GM12878 (cell line): ENCODE results near the gene RIMBP2. TPM values are rescaled to one million over a fixed set of nuclear protein-coding genes. Genes with fewer than 3 reads are reported as not detected.

ENCODE experiments used
- ATAC-seq: fragments of 200-7000 bp; cut with Tn5 transposase; 3 replicates; pipeline ENCODE4 v1.9.1; 2020; ENCODE audit warnings: mild to moderate bottlenecking, moderate library complexity
- BruUV-seq: library from RNA; stranded (reverse); fragments of 400-500 nt; replicated peaks from 2 replicates; lab custom pipeline; 2021; lab: Mats Ljungman, UMichigan
- CTCF ChIA-PET: fragments of 300-600 bp; sonication (Branson Sonifier 250); formaldehyde crosslinking; extraction: SDS; loops from one replicate; lab custom pipeline; 2021; ENCODE audit warnings: inconsistent platforms; lab: Yijun Ruan, JAX
- POLR2A ChIA-PET: fragments of 350-600 bp; formaldehyde crosslinking; extraction: SDS; loops from one replicate; lab custom pipeline; 2021; ENCODE audit warnings: inconsistent platforms; lab: Charles Lee
- RAD21 ChIA-PET: fragments of 300-600 bp; sonication (Branson Sonifier 250); formaldehyde crosslinking; loops from one replicate; lab custom pipeline; 2023; ENCODE audit warnings: antibody characterized with exemption; ENCODE audit not compliant: unreplicated experiment; lab: Charles Lee
- SMC1A ChIA-PET: fragments of 300-600 bp; sonication (Branson Sonifier 250); formaldehyde crosslinking; loops from one replicate; lab custom pipeline; 2023; ENCODE audit not compliant: unreplicated experiment, uncharacterized antibody; lab: Charles Lee
- DNase-seq: peaks from one replicate; pipeline ENCODE4 v3.0.0-alpha.2; 2011; ENCODE audit warnings: low read depth, low spot score
- FAIRE-seq: peaks from 3 replicates; lab custom pipeline; 2011; peaks lifted over from hg19 to GRCh38; lab: Jason Lieb, UNC
- H2AFZ ChIP-seq: 2 replicates; pipeline ENCODE4 v1.6.0; 2011; ENCODE audit warnings: low read depth, low read length, control low read depth; ENCODE audit not compliant: control insufficient read depth
- H3K27ac ChIP-seq: 2 replicates; pipeline ENCODE4 v1.5.1; 2011; ENCODE audit warnings: control low read depth; ENCODE audit not compliant: control insufficient read depth, insufficient read depth
- H3K27me3 ChIP-seq, 2 experiments: replicated peaks in 1 of 2; 2 replicates each; pipeline versions ENCODE4 v1.6.0 to v1.6.1; 2011; ENCODE audit warnings: low read length in 1 of 2; ENCODE audit not compliant: control insufficient read depth in 2 of 2, insufficient read depth in 2 of 2
- H3K36me3 ChIP-seq, 2 experiments: 2 replicates each; pipeline ENCODE4 v1.5.1; 2011; ENCODE audit warnings: low read length in 1 of 2; ENCODE audit not compliant: control insufficient read depth in 2 of 2, insufficient read depth in 2 of 2
- H3K4me1 ChIP-seq: 2 replicates; pipeline ENCODE4 v1.6.1; 2011; ENCODE audit warnings: mild to moderate bottlenecking, low read length, moderate library complexity, mixed read lengths; ENCODE audit not compliant: control insufficient read depth, insufficient read depth
- H3K4me2 ChIP-seq: 2 replicates; pipeline ENCODE4 v1.6.0; 2011; ENCODE audit warnings: control low read depth; ENCODE audit not compliant: control insufficient read depth, insufficient read depth
- H3K4me3 ChIP-seq: fragments of 200-600 bp; sonication (generic); 2 replicates; pipeline ENCODE4 v1.5.1; 2016
- H3K79me2 ChIP-seq: 2 replicates; pipeline ENCODE4 v1.6.0; 2011; ENCODE audit warnings: low read length; ENCODE audit not compliant: control insufficient read depth, insufficient read depth
- H3K9ac ChIP-seq: 2 replicates; pipeline ENCODE4 v1.8.0; 2011; ENCODE audit warnings: low read length, control low read depth, mixed read lengths; ENCODE audit not compliant: control insufficient read depth, insufficient read depth
- H3K9me3 ChIP-seq: replicated peaks from 3 replicates; pipeline ENCODE4 v1.5.1; 2011; ENCODE audit warnings: mild to moderate bottlenecking, low read length; ENCODE audit not compliant: control insufficient read depth, insufficient read depth
- H4K20me1 ChIP-seq: 2 replicates; pipeline ENCODE4 v1.6.0; 2011; ENCODE audit not compliant: control insufficient read depth, insufficient read depth
- BCL11A ChIP-seq: IDR thresholded peaks from 2 replicates; pipeline ENCODE4 v1.6.1; 2011; ENCODE audit warnings: low read depth, low read length
- BMI1 ChIP-seq: fragments of 450-650 bp; IDR thresholded peaks from 2 replicates; pipeline ENCODE4 v1.6.1; 2016; ENCODE audit warnings: mild to moderate bottlenecking, moderate library complexity, borderline replicate concordance
- BRCA1 ChIP-seq: IDR thresholded peaks from 2 replicates; pipeline ENCODE4 v1.6.1; 2011; ENCODE audit warnings: low read depth, low read length, improper control_type of control experiment
- HDAC6 ChIP-seq: fragments of 200-600 bp; sonication (generic); IDR thresholded peaks from one replicate; pipeline ENCODE4 v1.8.0; 2017; ENCODE audit warnings: antibody characterized with exemption; ENCODE audit not compliant: unreplicated experiment
- IKZF1 ChIP-seq: fragments of 450-650 bp; conservative IDR thresholded peaks from 2 replicates; pipeline ENCODE4 v1.6.1; 2017; ENCODE audit warnings: antibody characterized with exemption, mild to moderate bottlenecking
- IRF4 ChIP-seq: IDR thresholded peaks from 2 replicates; pipeline ENCODE4 v1.6.1; 2011; ENCODE audit warnings: low read depth, low read length
- MEF2B ChIP-seq: fragments of 450-650 bp; IDR thresholded peaks from 2 replicates; pipeline ENCODE4 v1.6.1; 2018; ENCODE audit warnings: mild to moderate bottlenecking, moderate library complexity; ENCODE audit not compliant: partially characterized antibody, poor library complexity, severe bottlenecking
- NR2C2 ChIP-seq: IDR thresholded peaks from 2 replicates; pipeline ENCODE4 v1.6.1; 2011; ENCODE audit warnings: borderline replicate concordance, low read depth; ENCODE audit not compliant: control insufficient read depth, insufficient read length
- RELB ChIP-seq: fragments of 450-650 bp; IDR thresholded peaks from 2 replicates; pipeline ENCODE4 v1.6.1; 2017; ENCODE audit warnings: low read depth, mild to moderate bottlenecking, moderate library complexity
- SIX5 ChIP-seq: IDR thresholded peaks from 2 replicates; pipeline ENCODE4 v1.6.1; 2011; ENCODE audit warnings: mild to moderate bottlenecking, low read depth, low read length, moderate library complexity; ENCODE audit not compliant: severe bottlenecking
- SMAD1 ChIP-seq: fragments of 450-650 bp; IDR thresholded peaks from 2 replicates; pipeline ENCODE4 v1.6.1; 2018; ENCODE audit warnings: mild to moderate bottlenecking, low read depth; ENCODE audit not compliant: partially characterized antibody
- SRF ChIP-seq, 2 experiments: IDR thresholded peaks; 2 replicates each; pipeline ENCODE4 v1.6.1; 2011; ENCODE audit warnings: low read depth in 2 of 2, low read length in 2 of 2, mild to moderate bottlenecking in 1 of 2, moderate library complexity in 1 of 2
- STAT1 ChIP-seq: fragments of 450-650 bp; conservative IDR thresholded peaks from 2 replicates; pipeline ENCODE4 v1.6.1; 2014; ENCODE audit warnings: antibody characterized with exemption, mild to moderate bottlenecking
- STAT3 ChIP-seq: IDR thresholded peaks from 2 replicates; pipeline ENCODE4 v1.6.1; 2011; ENCODE audit warnings: low read depth, low read length, improper control_type of control experiment
- USF1 ChIP-seq: IDR thresholded peaks from 2 replicates; pipeline ENCODE4 v1.6.1; 2011; ENCODE audit warnings: borderline replicate concordance, low read depth, mild to moderate bottlenecking, moderate library complexity, mixed read lengths, low read length; ENCODE audit not compliant: insufficient read depth; ENCODE audit errors: extremely low read length
- ZNF622 ChIP-seq: fragments of 450-650 bp; IDR thresholded peaks from 2 replicates; pipeline ENCODE4 v1.6.1; 2017; ENCODE audit warnings: mild to moderate bottlenecking, inconsistent platforms
- WGBS: methylation state at CpG from one replicate; pipeline ENCODE4 v1.1.6; 2016; ENCODE audit warnings: low lambda C conversion rate; ENCODE audit not compliant: insufficient replicate concordance, insufficient coverage; ENCODE audit errors: missing lambda C conversion rate; 5-methylcytosine and 5-hydroxymethylcytosine counted together
- in situ Hi-C: fragments of 300-500 bp; cut with MboI; formaldehyde crosslinking; loops from 9 replicates; pipeline ENCODE4 v1.14.3; 2018; ENCODE audit warnings: mixed read lengths
- intact Hi-C: fragments of 100-400 bp; cut with micrococcal nuclease; formaldehyde crosslinking; loops from one replicate; pipeline ENCODE4 v1.14.2; 2022; ENCODE audit not compliant: unreplicated experiment
- polyA plus RNA-seq, 11 experiments: library from polyadenylated mRNA; depleted of rRNA in 4 of 11; unstranded in 6 of 11; stranded (reverse) in 5 of 11; fragments of >200 nt; fragmentation: Nextera tagmentation in 4 of 11; fragmentation: Illumina TruSeq in 1 of 11; extraction: Ambion mirVana in 4 of 11; extraction: Trizol in 1 of 11; gene quantifications; 1 replicate in 1 of 11; 2 replicates in 10 of 11; pipeline versions ENCODE4 v1.2.1 to v1.2.3, GENCODE V29; 2011 to 2016; ENCODE audit warnings: inconsistent platforms in 2 of 11, missing spikeins in 2 of 11, low read depth in 1 of 11
- total RNA-seq, 4 experiments: library from RNA; depleted of rRNA in 3 of 4; stranded (reverse); fragments of >200 nt in 3 of 4; fragmentation: Illumina TruSeq in 1 of 4; extraction: Trizol in 1 of 4; gene quantifications; 2 replicates each; pipeline versions ENCODE4 v1.2.1 to v1.2.3, GENCODE V29; 2013 to 2021

The RIMBP2 gene
- total and polyA plus RNA-seq, 10 of the 15 experiments (the other 5 are each of a cell fraction or from before 2014, with no cell fraction given) = 0.04 to 2.9 (median 0.07) TPM; not detected in 1

GRCh38 chr12:130590685-130591084 is 125.4 kb downstream of the RIMBP2 start:
- Histone ChIP-seq H3K79me2 (no peaks in the 10 kb centered on the region), H2AFZ (no peak overlapping the region), H3K4me3 (no peak overlapping the region), H3K36me3 (no peaks in the 10 kb centered on the region), H3K27ac (no peak overlapping the region), H3K4me1 (no peaks in the 10 kb centered on the region), H3K27me3 (no peaks in the 10 kb centered on the region), H3K9me3 (no peaks in the 10 kb centered on the region; the same call in 2 of the 3 replicates), H3K4me2 (no peak overlapping the region), H3K9ac (no peak overlapping the region), H4K20me1 (no peaks in the 10 kb centered on the region)
- WGBS = 48% methylated on average over 12 of the region's 12 CpGs
- DNase-seq = no peak
- ChIA-PET CTCF (no interaction called here), SMC1A (interaction anchor here (3.2 kb wide), 1 partner anchor 17 kb away, joined by 10 read pairs; no protein-coding TSS in a partner anchor), POLR2A (no interaction called here), RAD21 (no interaction called here)
- intact Hi-C loops (no loop called here), in situ Hi-C loops (no loop called here)
- BruUV-seq = no TSS peak
- no peak for ATAC-seq
- TF ChIP-seq SMAD1 (no peak), USF1 (no peak), BCL11A (no peak), ZNF622 (no peak), SIX5 (no peak), STAT1 (no peak), IKZF1 (no peak), BRCA1 (no peak), IRF4 (no peak), HDAC6 (no peak), MEF2B (no peak), STAT3 (no peak), RELB (no peak), NR2C2 (no peak), SRF (IDR thresholded peaks at IDR 0.05; ENCODE audit: low read depth in 2 of 2, low read length in 2 of 2) (no peak), BMI1 (no peak)
- FAIRE-seq = no peak
